ENCODE data around the gene IGFBP1. TPM values are rescaled to one million over a fixed set of nuclear protein-coding genes. Genes with fewer than 3 reads are reported as not detected.

Gene IGFBP1
- polyA plus RNA-seq, 10 donors = 0.20 to 2.8 (median 0.34) TPM; not detected in 2

DNA sequence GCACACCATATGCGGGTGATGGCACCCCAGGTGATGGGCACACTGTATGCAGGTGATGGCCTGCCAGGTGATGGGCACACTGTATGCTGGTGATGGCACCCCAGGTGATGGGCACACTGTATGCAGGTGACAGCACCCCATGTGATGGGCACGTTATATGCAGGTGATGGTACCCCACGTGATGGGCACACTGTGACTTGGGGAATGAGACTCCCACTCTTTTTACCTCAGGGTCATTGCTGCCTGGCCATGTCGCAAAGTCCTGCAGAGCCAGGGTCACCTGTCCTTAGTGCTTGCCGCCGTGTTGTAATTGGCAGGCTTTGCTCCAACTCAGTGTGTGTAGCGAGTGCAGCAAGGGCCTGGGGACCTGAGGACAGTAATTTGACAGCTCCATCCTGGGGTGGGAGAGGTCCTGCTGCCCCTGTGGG, 7.8 kb upstream of the IGFBP1 start:
- DNase-seq = no peak

DNA sequence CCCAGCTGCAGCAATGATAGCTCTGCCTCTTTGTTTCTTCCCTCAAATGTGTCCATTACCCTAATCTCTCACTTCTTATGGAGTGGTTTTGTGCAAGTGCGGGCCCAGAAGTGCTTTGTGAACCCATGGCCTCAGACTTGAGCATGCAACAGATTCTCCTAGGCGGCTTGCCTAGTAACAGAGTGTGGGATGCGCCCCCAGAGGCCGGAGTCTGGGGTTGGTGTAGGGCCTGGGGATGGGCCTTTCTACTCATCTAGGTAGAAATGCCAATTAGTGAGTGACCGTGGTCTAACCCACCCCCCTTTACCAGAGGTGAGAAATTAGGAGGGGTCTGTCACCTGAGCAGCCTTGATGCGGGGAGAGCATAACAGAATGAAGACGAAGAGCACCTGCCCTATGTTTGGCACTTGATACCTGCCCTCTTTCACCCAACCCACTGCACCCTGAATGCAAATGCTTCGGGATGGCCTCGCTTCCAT, 7.0 kb upstream of the IGFBP1 start:
- no peak for DNase-seq

DNA sequence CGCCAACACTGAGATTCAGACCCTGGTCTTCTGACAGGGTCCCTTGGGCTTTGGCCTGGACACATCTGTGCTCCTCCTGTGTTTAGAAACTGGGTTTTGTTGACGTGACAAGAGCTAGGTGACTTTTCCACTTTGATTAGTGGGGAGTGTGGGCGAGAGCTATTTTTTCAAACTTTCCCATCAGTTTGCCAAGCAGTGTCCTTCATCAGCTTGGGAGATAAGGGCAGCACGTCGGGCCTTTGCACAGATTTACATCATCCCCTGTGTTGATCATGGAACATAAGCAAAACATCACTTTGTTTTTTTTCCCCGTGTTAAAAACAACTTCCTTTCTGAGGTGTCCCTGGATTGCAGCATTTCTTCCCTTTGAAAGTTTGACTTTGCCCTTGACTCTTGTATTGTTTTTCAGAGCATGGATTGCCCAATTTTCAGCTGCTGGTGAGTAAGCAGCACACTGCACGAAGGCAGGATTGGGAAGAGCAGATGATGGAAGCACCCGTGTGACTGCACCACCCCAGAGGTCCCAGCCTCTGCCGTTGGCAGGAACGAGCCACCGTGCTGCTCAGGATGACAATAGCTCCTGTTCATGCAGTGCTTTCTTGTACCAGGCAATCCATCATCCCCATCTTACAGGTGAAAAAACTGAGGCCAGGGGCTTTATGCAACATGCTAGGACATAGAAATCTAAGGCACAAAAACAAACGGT, 6.4 kb upstream of the IGFBP1 start:
- DNase-seq = no peak

GRCh38 chr7:45882465-45882810, 5.8 kb upstream of the IGFBP1 start:
- no peak for DNase-seq

DNA sequence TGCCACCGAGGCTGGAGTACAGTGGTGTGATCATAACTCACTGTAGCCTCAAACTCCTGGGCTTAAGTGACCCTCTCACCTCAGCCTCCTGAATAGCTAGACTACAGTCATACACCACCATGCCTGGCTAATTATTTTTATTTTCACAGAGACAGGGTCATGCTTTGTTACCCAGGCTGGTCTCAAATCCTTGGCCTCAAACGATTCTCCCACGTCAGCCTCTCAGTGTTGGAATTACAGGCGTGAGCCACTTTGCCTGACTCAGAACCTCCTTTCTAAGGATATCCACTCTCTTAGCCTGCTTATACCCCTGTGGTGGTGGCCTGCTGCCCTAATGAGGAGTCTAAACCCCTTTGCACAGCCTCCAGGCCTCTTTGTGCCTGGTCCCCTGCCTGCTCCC, 4.2 kb upstream of the IGFBP1 start:
- DNase-seq = no peak

GRCh38 chr7:45885264-45885882, 2.9 kb upstream of the IGFBP1 start:
- DNase-seq = no peak

GRCh38 chr7:45886931-45887667, 1.2 kb upstream of the IGFBP1 start:
- DNase-seq = no peak

DNA sequence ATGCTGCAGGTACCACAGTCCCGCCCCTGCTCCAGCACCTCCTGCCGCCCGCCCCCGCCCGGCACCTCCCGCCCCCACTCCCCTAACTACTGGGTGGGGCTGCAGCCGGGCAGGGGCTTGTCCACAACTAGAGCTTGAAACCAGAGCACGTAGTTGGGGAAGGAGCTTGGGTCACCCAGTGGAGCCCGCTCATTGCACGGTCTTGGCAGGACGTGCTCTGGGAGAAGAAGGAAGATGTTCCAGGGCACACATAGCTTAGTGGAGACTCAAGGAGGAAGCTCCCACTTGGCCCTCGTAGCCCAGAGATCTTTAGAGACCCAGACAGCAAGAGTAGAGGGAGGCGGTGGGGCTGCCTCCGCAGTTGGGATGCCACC, 692 bp downstream of the IGFBP1 start:
- DNase-seq = no peak

- DNase-seq = no peak
Observed at GRCh38 chr7:45889367-45890067, 1.2 kb downstream of the IGFBP1 start.

DNA sequence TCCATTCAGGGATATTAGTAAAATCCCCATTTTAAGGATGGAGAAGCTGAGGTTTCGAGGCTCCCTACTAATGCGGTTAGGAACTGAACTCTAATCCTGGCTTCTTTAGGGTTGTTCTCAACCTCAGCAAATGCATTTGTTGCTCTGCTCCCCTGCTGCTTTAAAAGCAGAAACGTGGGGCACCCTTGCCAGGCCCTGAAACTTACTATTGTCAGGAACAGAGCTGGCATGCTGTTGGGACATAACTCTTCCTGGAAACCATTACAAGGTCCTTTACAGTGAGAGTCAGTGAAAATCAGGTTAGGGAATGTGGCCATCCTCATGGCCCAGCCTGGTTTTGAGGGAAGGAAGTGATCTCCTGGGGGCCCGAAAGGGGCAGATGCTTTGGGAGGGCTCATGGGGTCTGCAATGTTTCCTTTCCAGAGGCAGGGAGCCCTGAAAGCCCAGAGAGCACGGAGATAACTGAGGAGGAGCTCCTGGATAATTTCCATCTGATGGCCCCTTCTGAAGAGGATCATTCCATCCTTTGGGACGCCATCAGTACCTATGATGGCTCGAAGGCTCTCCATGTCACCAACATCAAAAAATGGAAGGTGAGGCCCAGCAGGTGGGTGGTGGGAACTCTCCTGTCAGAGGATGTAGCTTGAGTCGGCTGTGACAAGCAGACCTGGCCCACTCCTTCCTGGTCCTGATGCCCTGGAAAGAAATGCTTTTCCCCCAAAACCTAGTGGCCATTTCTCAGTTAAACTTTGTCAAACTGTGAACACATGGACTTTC, 2.0 kb downstream of the IGFBP1 start:
- DNase-seq = no peak

DNA sequence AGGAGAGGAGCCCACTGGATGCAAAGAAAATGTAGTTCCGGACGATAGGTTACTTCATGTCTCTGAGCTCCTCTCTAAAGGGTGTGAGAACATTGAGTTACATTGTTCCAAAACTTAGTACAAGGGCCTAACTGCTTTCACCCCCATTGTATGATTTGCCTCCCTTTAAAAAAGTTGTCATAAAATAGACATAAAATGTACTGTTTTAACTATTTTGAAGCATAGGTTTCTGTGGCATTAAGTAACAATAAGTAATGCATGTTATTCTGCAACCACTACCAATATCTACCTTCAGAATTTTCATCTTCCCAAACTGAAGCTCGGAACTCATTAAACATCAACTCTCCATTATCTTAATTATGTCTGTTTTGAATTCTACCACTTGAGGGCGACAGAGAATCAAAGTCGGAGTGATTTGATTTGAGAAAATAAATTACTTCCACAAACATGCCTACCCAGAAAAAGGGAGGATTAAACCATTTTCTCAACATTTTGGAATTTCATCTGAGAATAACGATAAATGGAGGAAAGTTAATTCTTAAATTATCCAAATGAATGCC, 2.7 kb downstream of the IGFBP1 start:
- DNase-seq = peak; percentile 58 to 77 (median 59)

GRCh38 chr7:45891462-45892402, 3.4 kb downstream of the IGFBP1 start:
- no peak for DNase-seq

DNA sequence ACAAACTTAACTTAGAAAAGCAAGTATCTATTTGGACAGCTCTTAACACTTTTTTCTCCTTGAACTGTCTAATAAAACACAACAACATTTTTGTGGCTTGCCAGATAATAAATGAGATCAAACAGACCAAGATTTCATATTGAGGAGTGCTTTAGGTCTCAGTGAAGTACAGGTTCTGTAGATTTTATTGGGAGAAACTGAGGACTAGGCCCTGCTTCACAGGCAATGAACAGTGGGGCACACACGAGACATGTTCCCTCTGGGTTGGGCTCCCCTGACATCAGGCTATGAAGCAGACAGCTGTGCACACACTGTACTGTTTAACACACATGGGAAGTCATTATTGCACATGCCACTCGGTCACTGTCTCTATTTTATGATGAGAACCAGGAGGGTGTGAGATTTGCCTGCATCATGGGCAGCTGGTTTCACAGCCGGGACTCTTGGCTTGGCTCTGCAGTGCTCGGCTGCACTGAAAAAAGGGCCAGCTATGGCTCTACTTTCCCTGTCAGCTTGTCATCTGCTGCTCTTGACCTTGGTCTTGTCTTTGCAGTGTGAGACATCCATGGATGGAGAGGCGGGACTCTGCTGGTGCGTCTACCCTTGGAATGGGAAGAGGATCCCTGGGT, 4.2 kb downstream of the IGFBP1 start:
- no peak for DNase-seq

- no peak for DNase-seq
Observed at GRCh38 chr7:45893374-45893995, 5.2 kb downstream of the IGFBP1 start.

DNA sequence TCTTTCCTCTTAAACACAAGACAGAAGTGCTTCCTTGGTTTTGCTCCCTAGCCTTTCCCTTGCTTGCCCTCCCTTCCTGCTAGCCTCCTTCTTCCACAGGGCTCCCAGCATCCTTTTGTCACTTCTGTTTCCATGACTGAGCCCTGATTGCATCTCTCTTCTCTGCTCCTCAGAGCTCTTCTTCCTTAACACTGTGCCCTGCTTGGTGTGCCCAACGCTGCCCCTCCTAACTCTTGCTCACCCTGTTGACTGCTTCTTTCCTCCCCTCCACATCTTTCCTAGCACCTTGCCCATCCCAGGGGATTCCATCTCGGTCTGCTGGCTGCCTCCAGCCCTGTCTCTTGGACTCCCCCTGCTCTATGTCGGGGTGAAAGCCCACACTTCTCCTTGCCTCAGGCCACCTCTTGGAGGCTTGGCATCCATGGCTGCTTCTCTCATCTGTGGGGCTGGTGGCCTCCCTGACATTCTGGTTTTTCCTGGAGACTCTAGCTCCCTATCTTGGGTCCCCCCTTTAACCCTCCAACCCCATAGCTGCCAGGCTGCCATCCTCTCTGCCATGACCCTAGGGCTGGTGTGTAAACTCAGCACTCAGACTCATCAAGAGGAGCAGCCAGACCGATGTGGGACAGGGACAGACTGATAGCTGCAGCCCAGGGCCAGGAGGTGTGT, 5.8 kb downstream of the IGFBP1 start:
- DNase-seq = no peak

DNA sequence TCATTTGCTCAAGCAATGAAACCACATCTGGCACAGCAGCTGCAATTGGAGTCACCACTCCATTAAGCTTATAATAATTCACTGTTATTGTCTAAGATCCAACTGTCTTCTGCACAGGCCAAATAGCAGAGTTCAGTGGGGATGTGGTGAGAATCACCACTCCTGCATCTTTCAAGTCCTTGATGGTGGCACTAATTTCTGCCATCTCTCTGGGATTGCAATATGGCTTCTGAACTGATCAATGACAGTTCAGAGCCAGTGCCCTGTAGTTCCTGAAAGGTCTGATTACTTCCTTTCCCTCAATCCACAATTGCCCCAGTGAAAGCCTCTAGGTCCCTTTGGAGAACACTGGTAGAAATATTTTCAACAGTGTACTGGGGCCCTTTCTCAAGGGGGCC, 6.4 kb downstream of the IGFBP1 start:
- no peak for DNase-seq

- no peak for DNase-seq
Observed at GRCh38 chr7:45897042-45897690, 8.9 kb downstream of the IGFBP1 start.

DNA sequence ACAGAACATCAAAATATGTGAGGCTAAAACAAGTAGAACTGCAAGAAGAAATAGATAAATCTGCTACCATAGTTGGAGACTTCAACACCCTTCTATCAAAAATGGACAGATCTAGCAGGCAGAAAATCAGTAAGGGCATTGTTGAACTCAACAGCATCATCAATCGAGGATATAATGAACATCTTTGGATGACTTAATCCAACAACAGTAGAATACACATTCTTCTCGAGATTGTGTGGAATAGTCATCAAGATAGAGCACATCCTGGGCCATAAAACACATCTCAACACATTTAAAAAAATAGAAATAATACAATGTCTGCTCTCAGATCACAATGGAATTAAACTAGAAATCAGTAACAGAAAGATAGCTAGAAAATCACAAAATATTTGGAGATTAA, 9.9 kb downstream of the IGFBP1 start:
- no peak for DNase-seq

Measured in muscle of back (tissue), 11 donors.